ENCODE results near the gene METTL16. TPM values are rescaled to one million over a fixed set of nuclear protein-coding genes. Genes with fewer than 3 reads are reported as not detected.

Gene METTL16
- total and polyA plus RNA-seq, 2 donors (not counting 1 experiment from before 2014, with no cell fraction given) = 19.2 to 56.5 TPM

GRCh38 chr17:2380950-2381649, 130.6 kb downstream of the METTL16 start:
- CTCF ChIA-PET = interaction anchor here (0.6 to 14.1 kb wide), 15 partner anchors 11 to 1437 kb away, joined by 3 to 650 read pairs (median 6); partner anchors contain the start of gene METTL16

More at GRCh38 chr17:2380950-2381649, 130.6 kb downstream of the METTL16 start:
- Mint-ChIP-seq H3K4me3 (no peak overlapping the region), H3K27me3 (no peaks in the 10 kb centered on the region), H3K9me3 (ENCODE audit: insufficient read depth) (no peaks in the 10 kb centered on the region), H3K4me1 (no peaks in the 10 kb centered on the region), H3K27ac (no peak overlapping the region)
- Histone ChIP-seq H2AFZ (ENCODE audit: insufficient read depth, low read depth, low read length, poor library complexity, severe bottlenecking) (no peak overlapping the region), H3K27ac (ENCODE audit: low read length in 2 of 2) (no peak overlapping the region), H3K9me3 (ENCODE audit: control extremely low read depth in 1 of 3, control insufficient read depth in 2 of 3, insufficient read depth in 1 of 3, low read length in 2 of 3) (no peaks in the 10 kb centered on the region), H3K4me2 (replicated peaks; ENCODE audit: low read depth, low read length, poor library complexity, severe bottlenecking) (no peak overlapping the region), H4K20me1 (ENCODE audit: control insufficient read depth, insufficient read depth, low read length, poor library complexity, severe bottlenecking) (peaks cover 14% of the 10 kb centered on the region), H3K4me1 (ENCODE audit: control insufficient read depth in 2 of 2, insufficient read depth in 2 of 2, low read length in 2 of 2) (peaks cover 0 to 4% of the 10 kb centered on the region in 2 donors), H3K9ac (ENCODE audit: low read length) (no peak overlapping the region), H3K79me2 (ENCODE audit: control insufficient read depth, insufficient read depth, low read length) (peaks cover 38% of the 10 kb centered on the region), H3K36me3 (replicated peaks in 1 of 2; ENCODE audit: control extremely low read depth in 1 of 2, control insufficient read depth in 1 of 2, extremely low read depth in 1 of 2, insufficient read depth in 2 of 2, low read length in 1 of 2) (peaks cover 0 to 27% of the 10 kb centered on the region in 2 experiments), H3K27me3 (replicated peaks in 1 of 4; ENCODE audit: control extremely low read depth in 1 of 4, control insufficient read depth in 3 of 4, insufficient read depth in 4 of 4, low read length in 3 of 4) (no peaks in the 10 kb centered on the region), H3K4me3 (ENCODE audit: control extremely low read depth in 1 of 5, extremely low read depth in 1 of 5, insufficient read depth in 1 of 5, low read depth in 2 of 5, low read length in 4 of 5) (no peak overlapping the region)
- POLR2A ChIA-PET = interaction anchor here (0.6 to 3.3 kb wide), 2 partner anchors 12 to 23 kb away, joined by 10 to 17 read pairs; no protein-coding TSS in a partner anchor
- intact Hi-C loops (cut with micrococcal nuclease) = no loop called here
- ATAC-seq (ENCODE audit: low read depth) (no peak), DNase-seq (no peak)
- 91% methylated on average over 13 of the region's 15 CpGs for WGBS (ENCODE audit: insufficient coverage)
- TF ChIP-seq CTCF (IDR thresholded peaks at IDR 0.05) (no peak), EZH2 (IDR thresholded peaks at IDR 0.05; ENCODE audit: borderline replicate concordance, insufficient read depth, low read depth, low read length, poor library complexity, severe bottlenecking) (no peak)

Data from B cell (primary cell).